Measurements from ENCODE around the gene HTT. TPM values are rescaled to one million over a fixed set of nuclear protein-coding genes. Genes with fewer than 3 reads are reported as not detected.

Gene HTT
- polyA plus RNA-seq, 2 of the 4 experiments (the other 2 are of a cell fraction) = 14.5 to 16.9 TPM

DNA sequence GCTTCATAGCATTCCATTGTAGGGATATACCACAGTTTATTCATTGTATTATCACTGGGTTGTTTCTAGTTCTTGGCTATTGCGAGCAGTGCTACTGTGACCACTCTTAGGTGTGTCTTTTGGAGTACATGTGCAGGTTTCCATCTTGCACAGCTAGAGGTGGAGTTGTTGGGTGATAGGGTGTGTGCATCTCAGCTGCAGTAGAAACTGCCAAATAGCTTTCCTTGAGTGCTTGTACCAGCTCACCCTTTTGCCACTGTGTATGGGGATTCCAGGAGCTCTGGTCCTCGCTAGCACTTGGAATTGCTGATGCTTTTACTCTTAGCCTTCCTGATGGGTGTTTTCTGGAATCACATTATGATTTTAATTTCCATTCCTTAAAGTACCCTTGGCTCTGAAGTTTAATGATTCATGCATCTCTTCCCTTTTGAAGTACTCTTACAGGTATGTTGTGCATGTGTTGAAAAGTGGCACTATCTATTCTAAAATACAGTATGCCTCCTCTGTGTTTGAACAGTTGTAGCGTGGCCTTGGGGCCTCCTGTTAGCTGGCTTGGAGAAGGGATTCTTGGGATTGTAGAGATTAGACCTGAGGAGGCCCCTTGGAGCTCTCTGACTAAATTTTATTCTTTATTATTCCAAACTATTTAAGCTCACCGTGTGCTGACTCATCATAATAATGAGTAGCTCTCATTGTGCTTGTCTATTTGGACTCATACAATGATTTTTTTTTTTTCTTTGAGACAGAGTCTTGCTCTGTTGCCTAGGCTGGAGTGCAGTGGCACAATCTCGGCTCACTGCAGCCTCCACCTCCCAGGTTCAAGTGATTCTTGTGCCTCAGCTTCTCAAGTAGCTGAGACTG is 38.4 kb downstream of the HTT start:
- no peak overlapping the region for H3K27ac ChIP-seq
- H3K4me1 ChIP-seq = no peaks in the 10 kb centered on the region
- FAIRE-seq (no peak), ATAC-seq (no peak), DNase-seq (ENCODE audit: low read depth in 1 of 2, low spot score in 1 of 2) (no peak)
- no peak overlapping the region for H3K4me2 ChIP-seq
- CTCF ChIA-PET = interaction anchor here (0.6 to 1.8 kb wide), 3 partner anchors 8 to 58 kb away, joined by 3 to 4 read pairs (median 4); no protein-coding TSS in a partner anchor
- 96% methylated on average over 5 of the region's 5 CpGs for WGBS (ENCODE audit: missing lambda C conversion rate)
- H3K9me3 ChIP-seq = no peaks in the 10 kb centered on the region
- POLR2A ChIA-PET = no interaction called here
- no peak overlapping the region for H3K4me3 ChIP-seq
- no peak for TF ChIP-seq CBX8 (IDR thresholded peaks at IDR 0.05)
- peak; percentile 86 for TF ChIP-seq MAFK (IDR thresholded peaks at IDR 0.05; ENCODE audit: partially characterized antibody)
- no peak for TF ChIP-seq EHF (CRISPR knock-in tag; IDR thresholded peaks at IDR 0.05)
- no peak for TF ChIP-seq EHMT2 (IDR thresholded peaks at IDR 0.05; ENCODE audit: low read depth)

DNA sequence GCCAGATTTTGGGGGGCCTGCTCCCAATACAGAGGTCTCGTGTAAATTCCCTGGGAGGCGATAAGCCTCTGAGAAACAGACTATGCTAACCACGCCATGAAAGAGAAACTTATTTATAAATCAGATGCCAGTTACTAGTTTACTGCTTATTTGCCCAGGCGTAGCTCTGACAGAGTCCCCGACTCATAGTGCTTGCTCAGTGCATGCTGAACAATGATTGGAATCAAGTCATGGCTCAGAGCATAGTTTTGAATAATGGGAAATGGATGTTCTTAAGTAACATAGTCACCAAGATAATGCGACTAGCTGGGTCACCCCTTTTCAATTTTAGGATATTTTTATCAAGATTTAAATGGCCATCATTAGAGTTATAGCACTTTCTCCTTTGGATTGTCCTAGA is 39.9 kb downstream of the HTT start:
- ChIA-PET CTCF (interaction anchor here (2.1 kb wide), 1 partner anchor 7 kb away, joined by 15 read pairs; no protein-coding TSS in a partner anchor), POLR2A (no interaction called here)
- DNase-seq (ENCODE audit: low read depth in 1 of 2, low spot score in 1 of 2) (no peak), FAIRE-seq (no peak), ATAC-seq (no peak)
- WGBS (ENCODE audit: missing lambda C conversion rate) = 97% methylated on average over 6 of the region's 6 CpGs
- no peak overlapping the region for H3K4me3 ChIP-seq
- no peaks in the 10 kb centered on the region for H3K9me3 ChIP-seq
- TF ChIP-seq TFCP2L1 (CRISPR knock-in tag; IDR thresholded peaks at IDR 0.05) (no peak), RFX5 (IDR thresholded peaks at IDR 0.05) (no peak), RNF2 (IDR thresholded peaks at IDR 0.05; ENCODE audit: borderline replicate concordance, low read depth) (no peak), MAFK (IDR thresholded peaks at IDR 0.05; ENCODE audit: partially characterized antibody) (no peak), ZSCAN20 (CRISPR knock-in tag; IDR thresholded peaks at IDR 0.05) (no peak), RAD21 (conservative IDR thresholded peaks at IDR 0.05 in 1 of 2, IDR thresholded peaks at IDR 0.05 in 1 of 2) (no peak), CHD2 (IDR thresholded peaks at IDR 0.05; ENCODE audit: low read length, partially characterized antibody) (no peak), SREBF2 (IDR thresholded peaks at IDR 0.05) (no peak), FOXS1 (CRISPR knock-in tag; IDR thresholded peaks at IDR 0.05) (no peak), CEBPB (IDR thresholded peaks at IDR 0.05) (no peak), POLR2AphosphoS2 (conservative IDR thresholded peaks at IDR 0.05; ENCODE audit: low read length) (no peak), ZFP36 (IDR thresholded peaks at IDR 0.05; ENCODE audit: borderline replicate concordance, partially characterized antibody) (no peak), GATA3 (IDR thresholded peaks at IDR 0.05; ENCODE audit: borderline replicate concordance) (no peak), TP53 (CRISPR knock-in tag; IDR thresholded peaks at IDR 0.05) (no peak)
- TF ChIP-seq, protein P1, sequence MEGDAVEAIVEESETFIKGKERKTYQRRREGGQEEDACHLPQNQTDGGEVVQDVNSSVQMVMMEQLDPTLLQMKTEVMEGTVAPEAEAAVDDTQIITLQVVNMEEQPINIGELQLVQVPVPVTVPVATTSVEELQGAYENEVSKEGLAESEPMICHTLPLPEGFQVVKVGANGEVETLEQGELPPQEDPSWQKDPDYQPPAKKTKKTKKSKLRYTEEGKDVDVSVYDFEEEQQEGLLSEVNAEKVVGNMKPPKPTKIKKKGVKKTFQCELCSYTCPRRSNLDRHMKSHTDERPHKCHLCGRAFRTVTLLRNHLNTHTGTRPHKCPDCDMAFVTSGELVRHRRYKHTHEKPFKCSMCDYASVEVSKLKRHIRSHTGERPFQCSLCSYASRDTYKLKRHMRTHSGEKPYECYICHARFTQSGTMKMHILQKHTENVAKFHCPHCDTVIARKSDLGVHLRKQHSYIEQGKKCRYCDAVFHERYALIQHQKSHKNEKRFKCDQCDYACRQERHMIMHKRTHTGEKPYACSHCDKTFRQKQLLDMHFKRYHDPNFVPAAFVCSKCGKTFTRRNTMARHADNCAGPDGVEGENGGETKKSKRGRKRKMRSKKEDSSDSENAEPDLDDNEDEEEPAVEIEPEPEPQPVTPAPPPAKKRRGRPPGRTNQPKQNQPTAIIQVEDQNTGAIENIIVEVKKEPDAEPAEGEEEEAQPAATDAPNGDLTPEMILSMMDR (IDR thresholded peaks at IDR 0.05) = no peak
- TF ChIP-seq, protein P2, sequence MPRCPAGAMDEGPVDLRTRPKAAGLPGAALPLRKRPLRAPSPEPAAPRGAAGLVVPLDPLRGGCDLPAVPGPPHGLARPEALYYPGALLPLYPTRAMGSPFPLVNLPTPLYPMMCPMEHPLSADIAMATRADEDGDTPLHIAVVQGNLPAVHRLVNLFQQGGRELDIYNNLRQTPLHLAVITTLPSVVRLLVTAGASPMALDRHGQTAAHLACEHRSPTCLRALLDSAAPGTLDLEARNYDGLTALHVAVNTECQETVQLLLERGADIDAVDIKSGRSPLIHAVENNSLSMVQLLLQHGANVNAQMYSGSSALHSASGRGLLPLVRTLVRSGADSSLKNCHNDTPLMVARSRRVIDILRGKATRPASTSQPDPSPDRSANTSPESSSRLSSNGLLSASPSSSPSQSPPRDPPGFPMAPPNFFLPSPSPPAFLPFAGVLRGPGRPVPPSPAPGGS (IDR thresholded peaks at IDR 0.05) = no peak
- TF ChIP-seq, protein P3, sequence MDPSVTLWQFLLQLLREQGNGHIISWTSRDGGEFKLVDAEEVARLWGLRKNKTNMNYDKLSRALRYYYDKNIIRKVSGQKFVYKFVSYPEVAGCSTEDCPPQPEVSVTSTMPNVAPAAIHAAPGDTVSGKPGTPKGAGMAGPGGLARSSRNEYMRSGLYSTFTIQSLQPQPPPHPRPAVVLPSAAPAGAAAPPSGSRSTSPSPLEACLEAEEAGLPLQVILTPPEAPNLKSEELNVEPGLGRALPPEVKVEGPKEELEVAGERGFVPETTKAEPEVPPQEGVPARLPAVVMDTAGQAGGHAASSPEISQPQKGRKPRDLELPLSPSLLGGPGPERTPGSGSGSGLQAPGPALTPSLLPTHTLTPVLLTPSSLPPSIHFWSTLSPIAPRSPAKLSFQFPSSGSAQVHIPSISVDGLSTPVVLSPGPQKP (IDR thresholded peaks at IDR 0.05; ENCODE audit: low read depth, low read length) = no peak
- TF ChIP-seq, protein P4, sequence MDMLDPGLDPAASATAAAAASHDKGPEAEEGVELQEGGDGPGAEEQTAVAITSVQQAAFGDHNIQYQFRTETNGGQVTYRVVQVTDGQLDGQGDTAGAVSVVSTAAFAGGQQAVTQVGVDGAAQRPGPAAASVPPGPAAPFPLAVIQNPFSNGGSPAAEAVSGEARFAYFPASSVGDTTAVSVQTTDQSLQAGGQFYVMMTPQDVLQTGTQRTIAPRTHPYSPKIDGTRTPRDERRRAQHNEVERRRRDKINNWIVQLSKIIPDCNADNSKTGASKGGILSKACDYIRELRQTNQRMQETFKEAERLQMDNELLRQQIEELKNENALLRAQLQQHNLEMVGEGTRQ (IDR thresholded peaks at IDR 0.05) = no peak
- TF ChIP-seq, protein P5, sequence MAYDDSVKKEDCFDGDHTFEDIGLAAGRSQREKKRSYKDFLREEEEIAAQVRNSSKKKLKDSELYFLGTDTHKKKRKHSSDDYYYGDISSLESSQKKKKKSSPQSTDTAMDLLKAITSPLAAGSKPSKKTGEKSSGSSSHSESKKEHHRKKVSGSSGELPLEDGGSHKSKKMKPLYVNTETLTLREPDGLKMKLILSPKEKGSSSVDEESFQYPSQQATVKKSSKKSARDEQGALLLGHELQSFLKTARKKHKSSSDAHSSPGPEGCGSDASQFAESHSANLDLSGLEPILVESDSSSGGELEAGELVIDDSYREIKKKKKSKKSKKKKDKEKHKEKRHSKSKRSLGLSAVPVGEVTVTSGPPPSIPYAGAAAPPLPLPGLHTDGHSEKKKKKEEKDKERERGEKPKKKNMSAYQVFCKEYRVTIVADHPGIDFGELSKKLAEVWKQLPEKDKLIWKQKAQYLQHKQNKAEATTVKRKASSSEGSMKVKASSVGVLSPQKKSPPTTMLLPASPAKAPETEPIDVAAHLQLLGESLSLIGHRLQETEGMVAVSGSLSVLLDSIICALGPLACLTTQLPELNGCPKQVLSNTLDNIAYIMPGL (CRISPR knock-in tag; IDR thresholded peaks at IDR 0.05; ENCODE audit: borderline replicate concordance) = no peak
- no peaks in the 10 kb centered on the region for H3K4me1 ChIP-seq
- H3K4me2 ChIP-seq = no peak overlapping the region
- no peak overlapping the region for H3K27ac ChIP-seq
